ENCODE results near the gene TMEM232.

Gene TMEM232

DNA sequence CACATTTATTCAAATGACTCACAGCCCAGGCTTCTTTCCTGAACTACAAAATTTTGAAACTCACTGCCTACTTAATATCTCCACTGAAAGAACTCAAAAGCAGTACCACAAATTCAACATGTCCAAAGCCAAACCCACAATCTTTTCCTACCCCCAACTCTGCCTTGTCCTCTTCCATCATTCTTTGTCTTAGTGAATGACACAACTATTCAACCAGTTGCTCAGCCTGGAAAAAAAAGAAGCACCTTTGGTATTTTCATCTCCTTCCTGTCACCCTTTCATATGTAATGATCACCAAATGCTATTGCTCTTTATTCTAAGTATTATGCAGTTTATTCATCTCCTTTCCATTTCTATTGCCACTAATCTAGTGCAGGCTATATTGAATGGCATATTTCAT is 216.3 kb downstream of the TMEM232 start:
- DNase-seq, result no peak

DNA sequence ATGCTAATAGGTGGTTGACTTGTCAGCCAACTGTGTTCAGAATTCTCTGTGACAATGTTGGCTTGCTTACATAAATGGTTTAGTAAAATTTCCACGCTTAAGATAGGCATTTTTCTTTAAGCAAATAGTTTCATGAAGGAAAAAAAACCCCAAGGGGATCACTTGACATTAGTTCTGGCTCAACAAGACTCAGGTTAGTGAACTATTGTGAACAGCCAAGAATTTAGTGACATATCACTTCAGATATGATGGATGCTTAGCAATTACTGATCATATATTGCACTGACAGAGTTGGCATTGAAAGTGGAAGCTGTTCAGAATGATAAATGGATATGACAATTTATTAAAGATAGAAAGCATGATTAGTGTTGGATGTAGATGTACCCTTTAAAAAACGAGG is 218.5 kb downstream of the TMEM232 start:
- DNase-seq, result no peak

DNA sequence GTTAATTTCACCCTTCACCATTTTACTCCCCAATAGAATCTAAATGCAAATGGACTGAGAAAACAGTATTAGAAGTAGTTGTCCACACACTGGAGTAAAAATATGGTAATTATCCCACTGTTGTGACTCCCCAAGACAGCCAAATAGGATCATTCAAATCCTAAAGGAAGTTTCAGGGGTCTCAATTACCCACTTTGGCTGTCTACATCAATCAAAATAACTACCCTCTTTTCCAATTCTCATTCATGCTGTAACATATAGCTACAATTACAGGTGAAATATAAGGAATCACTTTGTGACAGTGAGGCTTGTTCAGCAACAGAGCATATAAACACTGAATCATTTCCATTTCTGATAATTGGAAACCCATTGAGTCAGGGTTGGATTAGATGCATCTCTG is 220.1 kb downstream of the TMEM232 start:
- DNase-seq, result no peak

DNA sequence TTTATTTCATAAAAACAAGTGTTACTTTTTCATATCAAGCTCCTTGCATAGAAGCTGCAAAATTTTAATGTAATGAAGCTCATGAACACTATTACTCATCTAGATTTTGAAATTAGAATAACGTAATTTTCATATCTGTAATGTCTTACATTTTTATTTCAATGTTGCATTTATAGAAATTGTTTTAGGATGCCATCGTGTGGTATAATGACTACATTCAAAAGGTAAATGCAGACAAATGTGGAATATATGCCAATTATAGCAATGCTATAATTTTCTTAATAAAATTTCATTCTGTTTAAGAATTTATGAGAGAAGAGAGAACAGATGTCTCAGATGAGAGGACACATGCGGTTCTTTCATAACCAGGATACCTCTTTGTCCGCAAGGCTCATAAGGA is 230.2 kb downstream of the TMEM232 start:
- DNase-seq, result no peak

DNA sequence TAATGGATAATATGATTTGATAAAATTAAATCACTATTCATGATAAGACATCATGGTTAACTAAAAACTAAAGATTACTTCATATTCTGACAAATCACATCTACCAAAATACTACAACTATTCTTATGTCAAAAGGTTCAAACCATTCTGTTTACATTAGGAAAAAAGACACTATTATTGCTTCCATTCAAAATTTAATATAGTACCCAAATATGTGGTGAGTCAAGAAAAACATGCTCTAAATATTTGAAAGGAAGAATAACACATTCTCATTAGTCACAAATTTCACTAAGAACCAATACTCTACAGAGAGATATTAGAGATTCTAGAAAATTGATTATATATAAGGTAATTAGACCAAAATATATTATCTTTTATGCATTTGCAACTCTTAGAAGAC is 234.0 kb downstream of the TMEM232 start:
- no peak for DNase-seq

DNA sequence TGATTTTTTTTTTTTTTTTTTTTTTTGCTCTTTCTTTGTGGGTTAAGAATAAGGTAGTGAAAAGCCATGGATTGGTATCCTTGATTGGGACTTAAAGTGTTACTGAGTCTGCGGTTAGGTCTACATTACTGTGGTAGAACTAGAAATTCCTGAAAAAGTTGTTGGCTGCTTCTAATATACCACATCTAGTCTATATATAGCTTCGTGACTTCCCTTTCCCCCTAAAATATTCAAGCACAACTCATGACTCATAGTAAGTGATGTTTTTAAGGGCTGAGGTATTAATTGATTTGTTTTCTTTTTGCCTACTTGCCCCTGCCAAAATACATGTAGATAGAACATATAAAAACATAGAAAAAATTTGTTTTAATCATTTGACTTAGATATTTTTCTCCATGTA is 247.6 kb downstream of the TMEM232 start:
- DNase-seq, result no peak

DNA sequence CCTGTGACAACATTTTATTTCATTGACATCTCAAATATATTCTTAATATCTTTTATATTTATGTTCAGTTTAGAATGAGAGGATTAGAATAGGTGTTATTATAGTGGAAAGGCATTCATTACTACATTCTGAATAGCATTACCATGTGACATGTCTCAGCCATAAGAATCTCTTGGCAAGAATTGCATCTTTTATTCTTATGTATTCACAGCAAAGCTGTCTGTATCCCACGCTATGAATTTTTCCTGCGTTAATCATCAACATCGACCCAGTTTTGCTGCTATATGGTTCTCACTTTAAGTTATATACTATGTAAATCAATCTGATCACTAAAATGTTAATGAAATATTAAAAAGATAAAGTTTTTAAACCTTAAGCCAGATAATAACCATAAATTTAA is 248.6 kb downstream of the TMEM232 start:
- no peak for DNase-seq

DNA sequence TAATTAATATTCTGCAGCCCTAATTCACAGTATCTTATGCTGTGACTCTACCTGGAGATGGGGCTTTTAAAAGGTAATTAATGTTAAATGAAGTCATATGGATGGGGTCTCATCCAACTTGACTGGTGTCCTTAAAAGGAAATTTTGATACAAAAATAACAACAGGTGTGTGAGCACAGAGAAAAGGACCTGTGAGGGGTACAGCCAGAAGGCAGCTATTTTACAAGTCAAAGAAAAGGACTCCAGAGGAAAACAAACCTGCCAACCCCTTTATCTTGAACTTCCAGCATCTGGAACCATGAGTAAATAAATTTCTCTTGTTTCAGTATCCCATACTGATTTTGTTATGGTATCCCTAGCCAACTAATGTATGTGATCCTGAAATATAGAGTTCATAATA is 250.3 kb downstream of the TMEM232 start:
- DNase-seq, result no peak

DNA sequence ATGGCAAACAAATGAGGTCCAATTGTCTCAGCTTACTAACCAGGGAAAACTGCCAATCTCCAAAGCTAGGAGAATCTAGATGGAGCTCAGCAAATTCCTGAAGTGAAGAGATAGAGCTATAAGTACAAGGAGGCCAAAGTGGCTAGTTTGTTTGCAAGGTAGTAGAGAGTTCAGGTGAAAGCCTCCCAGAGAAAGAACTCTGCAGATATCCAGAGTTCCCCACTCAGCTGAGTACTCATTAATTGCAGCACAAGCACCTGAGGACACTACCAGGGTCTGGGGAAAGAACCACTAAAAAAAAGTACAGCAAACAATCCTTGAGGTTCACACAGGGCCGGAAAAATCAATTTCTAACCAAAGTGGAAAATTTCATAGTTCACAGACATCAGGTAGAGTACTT is 250.9 kb downstream of the TMEM232 start:
- DNase-seq, result no peak

DNA sequence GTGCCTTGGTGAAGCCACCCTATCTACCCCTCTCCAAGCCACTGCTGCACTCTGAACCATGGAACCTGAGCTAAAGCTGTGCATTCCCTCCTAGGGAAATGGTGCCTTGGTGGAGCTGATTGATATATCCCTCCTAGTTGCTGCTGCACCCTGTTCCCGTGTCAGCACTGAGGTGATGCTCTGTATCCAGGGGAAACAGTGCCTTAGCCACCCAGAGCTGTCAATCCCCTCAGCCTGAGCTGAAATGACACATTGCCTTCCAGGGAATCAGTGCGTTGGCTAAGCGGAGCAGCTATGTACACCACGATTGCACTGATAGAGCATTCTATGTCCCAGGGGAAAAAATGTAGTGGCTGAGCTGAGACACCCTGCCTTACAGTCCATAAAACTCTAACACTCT is 257.0 kb downstream of the TMEM232 start:
- DNase-seq, result no peak

DNA sequence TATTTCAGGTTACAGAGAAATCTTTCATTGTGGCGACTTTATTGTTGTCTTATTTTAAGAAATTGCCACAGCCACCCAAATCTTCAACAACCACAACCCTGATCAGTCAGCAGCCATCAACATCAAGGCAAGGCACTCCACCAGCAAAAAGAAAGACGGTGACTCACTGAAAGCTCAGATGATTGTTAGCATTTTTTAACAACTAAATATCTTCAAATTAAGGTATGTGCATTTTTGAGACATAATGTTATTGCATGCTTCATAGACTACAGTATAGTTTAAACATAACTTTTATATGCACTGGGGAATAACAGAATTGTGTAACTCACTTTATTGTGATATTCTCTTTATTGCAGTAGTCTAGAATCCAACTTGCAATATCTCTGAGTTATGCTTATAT is 263.4 kb downstream of the TMEM232 start:
- no peak for DNase-seq

DNA sequence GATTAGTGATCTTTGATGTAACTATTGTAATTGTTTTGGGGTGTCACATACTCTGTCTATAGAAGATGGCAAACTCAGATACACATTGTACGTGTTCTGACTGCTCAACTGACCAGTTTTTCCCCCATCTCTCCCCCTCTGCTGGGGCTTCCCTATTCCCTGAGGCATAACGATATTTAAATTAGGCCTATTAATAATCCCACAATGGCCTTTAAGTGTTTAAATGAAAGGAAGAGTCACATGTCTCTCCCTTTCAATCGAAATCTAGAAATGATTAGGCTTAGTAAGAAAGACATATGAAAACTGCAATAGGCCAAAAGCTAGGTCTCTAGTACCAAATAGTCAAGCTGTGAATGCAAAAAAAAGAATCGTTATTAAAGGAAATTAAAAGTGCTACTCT is 265.6 kb downstream of the TMEM232 start:
- no peak for DNase-seq

DNA sequence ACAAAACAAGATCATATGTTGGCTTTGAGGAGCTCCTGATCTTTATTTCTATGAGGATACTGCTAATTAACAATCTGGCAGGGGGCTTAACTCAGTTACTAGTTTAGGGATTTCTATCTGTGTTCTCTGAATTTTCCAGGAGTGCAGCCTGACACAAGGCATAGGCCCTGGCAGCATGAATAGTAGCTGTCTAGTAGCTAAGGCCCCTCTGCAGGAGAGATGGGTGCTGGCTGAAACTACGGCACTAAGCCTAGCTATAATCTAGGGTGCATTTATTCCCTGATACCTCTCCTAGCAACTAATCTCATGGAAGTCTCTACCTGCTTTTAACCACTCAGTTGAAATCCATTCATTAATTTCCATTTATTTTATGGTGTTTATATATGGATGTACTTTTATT is 268.2 kb downstream of the TMEM232 start:
- no peak for DNase-seq

DNA sequence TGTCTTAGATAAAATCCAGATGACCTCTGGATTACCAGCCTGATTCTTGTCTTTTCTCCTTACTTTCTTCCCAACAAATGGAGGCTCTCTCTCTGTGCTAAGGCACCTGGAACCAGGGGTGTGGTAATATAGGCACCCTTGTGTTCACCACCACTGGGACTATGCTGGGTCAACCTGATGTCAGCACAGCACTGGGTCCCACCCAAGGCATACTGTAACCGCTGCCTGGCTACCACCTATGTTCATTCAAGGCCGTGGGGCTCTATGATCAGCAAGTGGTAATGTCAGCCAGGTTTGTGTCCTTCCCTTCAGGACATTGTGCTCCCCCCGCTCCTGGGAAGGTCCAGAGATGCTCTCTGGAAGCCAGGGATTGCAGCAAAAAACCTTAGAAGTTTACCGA is 283.6 kb downstream of the TMEM232 start:
- no peak for DNase-seq

DNA sequence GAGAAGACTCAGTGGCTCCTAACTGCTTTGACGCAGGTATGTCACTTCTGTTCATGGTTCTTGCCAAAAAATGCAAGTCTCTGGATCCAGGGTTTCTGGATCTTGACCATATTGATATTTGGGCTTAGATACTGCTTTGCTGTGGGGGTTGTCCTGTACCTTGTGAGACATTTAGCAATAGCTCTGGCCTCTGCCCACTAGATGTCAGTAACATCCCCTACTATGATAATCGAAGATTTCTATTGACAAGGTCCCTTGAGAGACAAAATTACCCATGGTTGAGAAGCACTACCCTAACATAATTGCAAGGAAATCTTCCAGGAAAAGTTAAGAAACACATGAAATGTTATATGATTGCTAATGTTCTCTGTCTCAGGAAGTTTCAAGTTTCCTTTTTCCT is 285.4 kb downstream of the TMEM232 start:
- DNase-seq, result no peak

DNA sequence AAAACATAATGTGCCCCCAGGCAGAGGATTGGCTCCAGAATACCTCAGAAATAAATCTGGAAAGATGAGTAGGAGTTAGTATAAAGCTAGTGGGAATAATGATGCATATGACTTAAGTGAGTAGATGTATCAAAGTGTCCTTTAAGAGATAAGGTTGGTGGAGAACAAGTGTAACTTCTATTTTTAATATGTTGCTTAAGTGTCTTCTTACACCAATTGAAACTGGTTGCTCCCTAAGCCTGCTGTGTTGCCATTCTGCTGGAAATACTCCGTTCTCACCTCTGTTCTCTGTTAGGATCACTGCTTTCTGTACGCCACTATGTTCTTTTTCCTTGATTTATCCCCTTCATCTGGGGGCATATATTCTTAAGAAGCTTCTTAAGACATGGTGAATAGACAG is 286.4 kb downstream of the TMEM232 start:
- no peak for DNase-seq

DNA sequence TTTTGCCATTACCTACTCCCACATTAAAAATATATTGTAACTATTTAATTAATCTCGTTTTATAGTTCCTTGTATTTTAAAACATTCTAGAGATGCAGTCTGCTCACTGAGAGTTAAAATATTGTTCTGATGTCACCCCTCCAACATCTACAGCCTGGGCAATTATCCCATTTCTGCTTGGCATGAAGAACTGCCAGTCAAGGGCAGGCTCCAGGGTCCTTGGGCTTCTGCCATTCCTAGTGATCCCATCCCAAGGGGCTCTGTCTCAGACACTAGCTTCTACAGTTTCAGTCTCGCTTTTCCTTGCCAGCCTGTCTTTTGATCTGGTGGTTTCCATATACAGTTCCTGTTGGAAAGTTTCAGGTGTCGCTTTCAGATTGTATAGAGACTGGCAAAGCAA is 287.2 kb downstream of the TMEM232 start:
- DNase-seq, result no peak

DNA sequence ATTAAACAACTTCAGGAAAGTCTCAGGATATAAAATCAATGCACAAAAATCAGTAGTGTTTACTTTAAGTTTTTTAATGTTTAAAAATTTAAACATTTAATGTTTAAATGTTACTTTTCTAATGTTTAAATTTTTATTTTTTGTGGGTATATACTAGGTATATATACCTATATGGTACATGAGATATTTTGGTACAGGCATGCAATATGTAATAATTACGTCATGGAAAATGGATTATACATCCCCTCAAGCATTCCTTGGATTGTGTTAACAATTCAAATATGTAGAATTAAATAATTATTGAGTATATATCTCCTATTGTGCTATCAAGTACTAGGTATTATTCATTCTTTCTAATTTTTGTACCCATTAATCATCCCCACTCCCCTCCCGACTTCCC is 291.3 kb downstream of the TMEM232 start:
- DNase-seq, result no peak

DNA sequence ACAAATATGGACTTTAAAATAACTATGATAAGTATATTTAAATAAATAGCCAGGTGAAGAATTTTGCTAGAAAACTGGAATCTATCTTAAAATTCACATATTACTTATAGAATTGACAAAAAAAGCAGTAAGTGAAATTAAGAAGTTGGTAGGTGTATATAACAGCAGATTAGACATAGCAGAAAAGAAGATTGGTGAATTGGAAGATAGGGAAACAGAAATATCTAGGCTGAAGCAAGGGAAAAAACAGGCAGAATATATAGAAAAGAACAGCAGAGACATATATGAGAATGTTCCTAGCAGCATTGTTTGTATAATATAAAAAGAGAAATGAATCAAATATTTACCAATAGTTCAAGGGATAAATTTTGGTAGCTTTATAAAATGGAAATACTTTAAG is 294.9 kb downstream of the TMEM232 start:
- no peak for DNase-seq

DNA sequence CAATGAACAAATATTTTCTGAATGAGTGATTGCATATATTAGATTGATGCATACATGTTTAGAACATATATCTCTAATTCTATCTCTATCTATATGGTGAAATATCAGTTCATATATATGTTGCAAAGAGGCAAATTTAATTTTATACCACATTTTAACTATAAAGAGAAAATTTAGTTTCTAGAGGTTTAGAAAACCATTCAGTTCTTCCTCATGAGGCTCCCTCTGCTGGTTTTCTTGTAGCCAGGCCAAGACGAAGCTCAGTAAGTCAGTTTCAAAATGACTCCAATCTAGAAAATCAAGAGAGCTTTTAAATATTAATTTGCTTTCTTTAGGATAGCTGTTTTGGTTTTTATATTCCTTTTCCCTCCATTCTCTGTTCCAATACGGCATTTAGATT is 312.1 kb downstream of the TMEM232 start:
- peak in 2 of 4 experiments; percentile 7 to 14 for DNase-seq

DNA sequence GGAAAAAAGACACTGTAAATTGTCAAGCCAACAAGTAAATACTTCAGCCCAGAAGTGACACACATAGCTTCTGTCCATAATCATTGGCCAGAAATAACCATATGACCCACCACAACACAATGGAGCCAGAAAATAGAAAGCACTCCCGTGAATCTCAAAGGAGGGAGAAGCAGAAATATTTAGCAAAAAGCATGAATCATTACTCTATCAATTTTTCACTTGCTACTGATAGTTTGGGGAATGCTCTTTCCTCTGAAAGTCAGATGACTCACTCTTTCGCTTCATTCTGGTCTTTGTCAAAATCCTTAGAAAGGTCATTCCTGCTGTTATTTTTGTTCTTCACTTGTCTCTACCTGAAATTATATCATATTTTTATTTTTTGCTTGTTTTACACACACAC is 312.6 kb downstream of the TMEM232 start:
- DNase-seq, result no peak

DNA sequence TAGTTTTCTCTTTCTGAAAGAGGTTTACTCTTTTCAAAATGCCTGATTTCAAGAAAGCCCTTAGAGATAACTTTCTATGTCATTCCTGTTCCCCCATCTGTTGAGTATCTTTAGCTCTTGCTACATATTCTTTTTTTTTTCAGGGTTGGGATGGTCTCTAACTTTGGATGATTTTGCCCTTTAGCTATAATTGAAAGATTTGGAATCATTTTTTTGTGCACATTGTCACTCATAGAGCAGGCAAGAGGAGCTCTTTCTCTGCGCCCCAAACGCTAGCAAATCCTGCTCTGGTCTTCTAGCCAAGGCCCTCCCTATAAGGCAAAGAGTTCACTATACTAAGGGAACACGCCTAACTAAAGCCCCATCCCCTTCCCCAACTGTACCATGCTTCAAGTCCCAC is 316.9 kb downstream of the TMEM232 start:
- no peak for DNase-seq

DNA sequence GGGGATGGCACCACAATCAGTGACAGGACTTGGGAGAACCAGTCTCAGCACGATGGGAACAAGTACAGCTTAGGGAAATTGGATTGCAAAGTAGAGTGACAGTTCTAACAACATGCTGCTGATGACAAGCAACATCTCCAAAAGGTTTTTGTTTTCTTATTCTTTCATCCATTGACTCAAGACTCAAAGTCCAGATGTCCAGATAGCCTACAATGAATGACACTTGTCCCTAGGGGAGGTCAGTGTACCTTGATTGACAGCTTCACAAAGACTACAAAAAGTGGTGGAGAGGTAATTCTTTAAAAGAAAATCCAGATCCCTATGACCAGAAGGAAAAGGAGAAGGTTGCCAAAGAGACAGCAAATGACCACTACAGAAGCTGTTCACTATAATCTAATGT is 323.9 kb downstream of the TMEM232 start:
- DNase-seq, result no peak

DNA sequence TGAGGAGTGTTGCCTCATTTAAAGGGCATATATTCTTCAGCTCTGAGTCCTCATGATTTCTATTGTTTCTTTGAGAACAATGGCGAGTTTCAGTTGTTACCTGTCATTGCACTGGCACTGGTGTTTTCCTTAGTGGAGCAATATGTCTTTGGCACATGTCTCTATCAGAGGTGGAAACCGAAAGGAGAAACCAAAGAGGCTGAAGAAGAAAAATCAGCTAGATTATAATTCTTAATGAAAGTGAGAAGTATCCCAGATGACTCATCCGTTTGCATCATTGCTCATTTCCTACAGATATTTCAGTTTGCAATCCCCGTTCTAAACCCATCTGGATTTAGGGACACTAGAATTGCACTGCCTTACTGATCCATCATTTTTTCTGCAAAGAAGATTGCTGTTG is 324.6 kb downstream of the TMEM232 start:
- DNase-seq, result peak in 3 of 4 experiments; percentile 15 to 33 (median 30)

DNA sequence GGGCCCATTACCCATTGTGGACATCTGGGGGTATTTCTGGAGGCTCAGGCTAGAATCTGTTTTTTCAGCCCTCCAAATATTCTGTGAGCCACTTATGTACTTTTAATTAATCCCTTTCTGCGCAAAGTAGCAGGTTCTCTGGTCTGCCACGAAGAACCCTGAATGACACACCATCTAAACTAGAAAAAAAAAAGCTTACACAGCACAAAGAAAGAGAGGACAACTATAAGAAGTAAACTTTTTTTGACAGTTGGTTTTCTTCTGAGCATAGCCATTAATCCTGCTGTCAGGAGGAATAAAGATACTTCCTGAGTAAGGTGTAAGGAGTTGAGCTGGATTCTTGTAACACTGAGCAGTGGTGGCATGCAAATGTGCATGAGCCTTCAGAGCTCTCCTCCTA is 327.5 kb downstream of the TMEM232 start:
- no peak for DNase-seq

DNA sequence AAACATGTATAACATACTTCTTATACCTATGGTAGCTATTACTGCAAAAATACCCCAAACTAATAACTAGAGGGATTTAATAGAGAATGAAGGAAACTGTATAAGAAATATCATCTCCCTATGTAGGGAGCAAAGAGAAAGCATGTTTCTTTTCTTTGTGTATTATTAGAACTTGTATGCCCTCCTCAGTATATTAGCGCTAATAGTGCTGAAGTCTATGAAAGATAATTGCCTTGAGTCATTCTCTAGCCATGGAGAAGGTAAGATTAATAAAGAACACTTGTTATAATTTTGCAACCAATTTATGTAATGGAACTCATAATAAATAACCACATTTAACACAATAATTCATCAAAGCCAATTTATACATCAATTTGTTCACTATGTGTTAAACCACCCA is 329.2 kb downstream of the TMEM232 start:
- no peak for DNase-seq
